ENCODE data around the gene GRB14.

Gene GRB14

GRCh38 chr2:164458792-164459191, 162.5 kb downstream of the GRB14 start:
- POLR2A ChIA-PET: no interaction called here
- no peak for TF ChIP-seq CTCF (IDR thresholded peaks at IDR 0.05; ENCODE audit: control extremely low read depth, extremely low read depth, low read depth, missing control alignments)
- DNase-seq (ENCODE audit: extremely low spot score): no peak
- CTCF ChIA-PET: no interaction called here

- POLR2A ChIA-PET: no interaction called here
- CTCF ChIA-PET: no interaction called here
- DNase-seq (ENCODE audit: extremely low spot score): no peak
- no peak for TF ChIP-seq CTCF (IDR thresholded peaks at IDR 0.05; ENCODE audit: control extremely low read depth, extremely low read depth, low read depth, missing control alignments)
These were observed 164.0 kb downstream of the GRB14 start for GRCh38 chr2:164457271-164457670.

- TF ChIP-seq CTCF (IDR thresholded peaks at IDR 0.05; ENCODE audit: control extremely low read depth, extremely low read depth, low read depth, missing control alignments): no peak
- DNase-seq (ENCODE audit: extremely low spot score): no peak
- CTCF ChIA-PET: no interaction called here
- POLR2A ChIA-PET: no interaction called here
These were observed 164.7 kb downstream of the GRB14 start for GRCh38 chr2:164456619-164457018.

GRCh38 chr2:164453656-164454305, 167.5 kb downstream of the GRB14 start:
- ChIA-PET CTCF (interaction anchor here (0.8 kb wide), 1 partner anchor 44 kb away, joined by 3 read pairs; no protein-coding TSS in a partner anchor), POLR2A (no interaction called here)
- TF ChIP-seq CTCF (IDR thresholded peaks at IDR 0.05; ENCODE audit: control extremely low read depth, extremely low read depth, low read depth, missing control alignments): no peak
- DNase-seq (ENCODE audit: extremely low spot score): no peak

GRCh38 chr2:164450278-164450677, 171.0 kb downstream of the GRB14 start:
- CTCF ChIA-PET: interaction anchor here (1.6 kb wide), 1 partner anchor 14 kb away, joined by 4 read pairs; no protein-coding TSS in a partner anchor
- no peak for DNase-seq (ENCODE audit: extremely low spot score)
- TF ChIP-seq CTCF (IDR thresholded peaks at IDR 0.05; ENCODE audit: control extremely low read depth, extremely low read depth, low read depth, missing control alignments): no peak
- POLR2A ChIA-PET: no interaction called here

- DNase-seq (ENCODE audit: extremely low spot score): no peak
- TF ChIP-seq CTCF (IDR thresholded peaks at IDR 0.05; ENCODE audit: control extremely low read depth, extremely low read depth, low read depth, missing control alignments): no peak
- CTCF ChIA-PET: interaction anchor here (1.6 kb wide), 1 partner anchor 13 kb away, joined by 4 read pairs; no protein-coding TSS in a partner anchor
- POLR2A ChIA-PET: no interaction called here
These were observed 171.6 kb downstream of the GRB14 start for GRCh38 chr2:164449706-164450105.
